K562 (cell line): Measurements from ENCODE around the gene IL12B.

Source experiments
- C11orf30 ChIP-seq: fragments of 450-650 bp; IDR thresholded peaks from 2 replicates; pipeline ENCODE4 v1.6.1; 2016; ENCODE audit warnings: low read depth, mild to moderate bottlenecking
- SAP30 ChIP-seq: fragments of 200-600 bp; sonication (generic); IDR thresholded peaks from 2 replicates; pipeline ENCODE4 v1.6.1; 2012; ENCODE audit warnings: borderline replicate concordance, low read depth, mild to moderate bottlenecking, moderate library complexity, low read length, control low read depth, inconsistent platforms; ENCODE audit not compliant: insufficient read depth, poor library complexity, severe bottlenecking
- ZNF124 ChIP-seq: sonication (generic); formaldehyde crosslinking; IDR thresholded peaks from 2 replicates; pipeline ENCODE4 v1.8.1; 2022; ENCODE audit warnings: missing genetic modification reagents

- TF ChIP-seq SAP30 (no peak), ZNF124 (CRISPR knock-in tag) (no peak), C11orf30 (no peak)
Measured at GRCh38 chr5:159342840-159343239, 12.6 kb upstream of the IL12B start.
